ENCODE measurements around the gene PPP2R1B.
"Not testable (repeated sequence)": the region's sequence is repeated elsewhere in the genome, so short reads cannot be mapped to it uniquely, and the experiment has no call there.

The PPP2R1B gene

GRCh38 chr11:111785886-111786412, 19.8 kb upstream of the PPP2R1B start:
- Histone ChIP-seq H3K79me2 (ENCODE audit: insufficient read depth, low read length) (no peaks in the 10 kb centered on the region), H3K4me3 (ENCODE audit: insufficient read depth, low read length, poor library complexity, severe bottlenecking) (no peak overlapping the region), H3K9me2 (replicated peaks; ENCODE audit: insufficient read depth, low read length) (no peaks in the 10 kb centered on the region), H2AFZ (ENCODE audit: low read depth, low read length, severe bottlenecking) (no peak overlapping the region), H3F3A (ENCODE audit: insufficient read depth) (0 out of 2 replicates have a peak, but pooled peaks cover 3% of the 10 kb centered on the region), H3K27ac (ENCODE audit: low read depth, low read length) (no peak overlapping the region), H3K9me3 (ENCODE audit: insufficient read depth, low read length) (no peaks in the 10 kb centered on the region), H3K9ac (ENCODE audit: low read length) (no peak overlapping the region), H3K36me3 (ENCODE audit: low read length) (no peaks in the 10 kb centered on the region), H4K20me1 (ENCODE audit: low read depth, low read length) (no peaks in the 10 kb centered on the region), H3K4me2 (ENCODE audit: low read depth, low read length, poor library complexity, severe bottlenecking) (no peak overlapping the region), H3K27me3 (ENCODE audit: low read length) (no peaks in the 10 kb centered on the region)
- TF ChIP-seq EZH2phosphoT487 (conservative IDR thresholded peaks at IDR 0.05; ENCODE audit: low read length) = no peak
- no peak for TF ChIP-seq CTCF (IDR thresholded peaks at IDR 0.05; ENCODE audit: insufficient read depth, low read length, poor library complexity, severe bottlenecking)

- Histone ChIP-seq H3K4me2 (ENCODE audit: low read depth, low read length, poor library complexity, severe bottlenecking) (no peak overlapping the region), H3K27me3 (ENCODE audit: low read length) (no peaks in the 10 kb centered on the region), H3K9me3 (ENCODE audit: insufficient read depth, low read length) (no peaks in the 10 kb centered on the region), H3K79me2 (ENCODE audit: insufficient read depth, low read length) (no peaks in the 10 kb centered on the region), H2AFZ (ENCODE audit: low read depth, low read length, severe bottlenecking) (no peak overlapping the region), H3F3A (ENCODE audit: insufficient read depth) (0 out of 2 replicates have a peak, but pooled peaks cover 3% of the 10 kb centered on the region), H4K20me1 (ENCODE audit: low read depth, low read length) (no peaks in the 10 kb centered on the region), H3K27ac (ENCODE audit: low read depth, low read length) (no peak overlapping the region), H3K9ac (ENCODE audit: low read length) (no peak overlapping the region), H3K36me3 (ENCODE audit: low read length) (no peaks in the 10 kb centered on the region), H3K4me3 (ENCODE audit: insufficient read depth, low read length, poor library complexity, severe bottlenecking) (no peak overlapping the region), H3K9me2 (replicated peaks; ENCODE audit: insufficient read depth, low read length) (no peaks in the 10 kb centered on the region)
- no peak for TF ChIP-seq CTCF (IDR thresholded peaks at IDR 0.05; ENCODE audit: insufficient read depth, low read length, poor library complexity, severe bottlenecking)
- no peak for TF ChIP-seq EZH2phosphoT487 (conservative IDR thresholded peaks at IDR 0.05; ENCODE audit: low read length)
Observed at GRCh38 chr11:111785076-111785475, 18.9 kb upstream of the PPP2R1B start.

GRCh38 chr11:111784311-111784710, 18.1 kb upstream of the PPP2R1B start:
- not testable (repeated sequence) for H3K79me2 ChIP-seq (ENCODE audit: insufficient read depth, low read length); H3K36me3 ChIP-seq (ENCODE audit: low read length); H4K20me1 ChIP-seq (ENCODE audit: low read depth, low read length); H3K4me2 ChIP-seq (ENCODE audit: low read depth, low read length, poor library complexity, severe bottlenecking); H3K27me3 ChIP-seq (ENCODE audit: low read length); H3K9ac ChIP-seq (ENCODE audit: low read length); H3K4me3 ChIP-seq (ENCODE audit: insufficient read depth, low read length, poor library complexity, severe bottlenecking); H3K9me3 ChIP-seq (ENCODE audit: insufficient read depth, low read length); H3K9me2 ChIP-seq (replicated peaks; ENCODE audit: insufficient read depth, low read length); H3K27ac ChIP-seq (ENCODE audit: low read depth, low read length); H3F3A ChIP-seq (ENCODE audit: insufficient read depth); H2AFZ ChIP-seq (ENCODE audit: low read depth, low read length, severe bottlenecking)

- H3K4me3 ChIP-seq (ENCODE audit: insufficient read depth, low read length, poor library complexity, severe bottlenecking) = no peak overlapping the region
- no peak overlapping the region for H2AFZ ChIP-seq (ENCODE audit: low read depth, low read length, severe bottlenecking)
- 0 out of 2 replicates have a peak, but pooled peaks cover 3% of the 10 kb centered on the region for H3F3A ChIP-seq (ENCODE audit: insufficient read depth)
- TF ChIP-seq EZH2phosphoT487 (conservative IDR thresholded peaks at IDR 0.05; ENCODE audit: low read length) = no peak
- TF ChIP-seq CTCF (IDR thresholded peaks at IDR 0.05; ENCODE audit: insufficient read depth, low read length, poor library complexity, severe bottlenecking) = no peak
- no peaks in the 10 kb centered on the region for H3K27me3 ChIP-seq (ENCODE audit: low read length)
- H3K36me3 ChIP-seq (ENCODE audit: low read length) = no peaks in the 10 kb centered on the region
- H3K9me2 ChIP-seq (replicated peaks; ENCODE audit: insufficient read depth, low read length) = no peaks in the 10 kb centered on the region
- no peaks in the 10 kb centered on the region for H4K20me1 ChIP-seq (ENCODE audit: low read depth, low read length)
- no peak overlapping the region for H3K9ac ChIP-seq (ENCODE audit: low read length)
- no peaks in the 10 kb centered on the region for H3K9me3 ChIP-seq (ENCODE audit: insufficient read depth, low read length)
- no peak overlapping the region for H3K27ac ChIP-seq (ENCODE audit: low read depth, low read length)
- H3K4me2 ChIP-seq (ENCODE audit: low read depth, low read length, poor library complexity, severe bottlenecking) = no peak overlapping the region
- no peaks in the 10 kb centered on the region for H3K79me2 ChIP-seq (ENCODE audit: insufficient read depth, low read length)
Observed at GRCh38 chr11:111782109-111782741, 16.0 kb upstream of the PPP2R1B start.

Data from SU-DHL-6 (cell line).